B cell (primary cell): ENCODE measurements around the gene FEM1C. TPM values are rescaled to one million over a fixed set of nuclear protein-coding genes. Genes with fewer than 3 reads are reported as not detected.
A peak's percentile ranks its signal among the peaks of the same experiment; 100 is the strongest.

ENCODE experiments used
- ATAC-seq: fragments of 200-7000 bp; cut with Tn5 transposase; one replicate; pipeline ENCODE4 v1.10.0; 2021; ENCODE audit warnings: low read depth, mild to moderate bottlenecking, moderate number of reproducible peaks, moderate library complexity
- CTCF ChIA-PET: fragments of 350-600 bp; sonication (Branson Sonifier 250); formaldehyde crosslinking; loops from one replicate; lab custom pipeline; 2021; ENCODE audit warnings: antibody characterized with exemption, inconsistent platforms; lab: Charles Lee
- POLR2A ChIA-PET: fragments of 350-600 bp; sonication (Branson Sonifier 250); formaldehyde crosslinking; loops from one replicate; lab custom pipeline; 2021; ENCODE audit warnings: antibody characterized with exemption; lab: Charles Lee
- DNase-seq: peaks from one replicate; pipeline ENCODE4 v3.0.0; 2013
- H2AFZ ChIP-seq: 2 replicates; pipeline ENCODE4 v1.6.1; 2012; ENCODE audit warnings: mild to moderate bottlenecking, low read depth, low read length; ENCODE audit not compliant: insufficient read depth, poor library complexity, severe bottlenecking
- H3K27ac ChIP-seq, 2 donors: 1 replicate in 1 of 2; 2 replicates in 1 of 2; pipeline ENCODE4 v1.5.1; 2012 to 2013; ENCODE audit warnings: low read length in 2 of 2, mild to moderate bottlenecking in 2 of 2, moderate library complexity in 1 of 2
- H3K27me3 ChIP-seq, 4 experiments: fragments of 200-600 bp in 1 of 4; sonication (generic) in 1 of 4; replicated peaks in 1 of 4; 1 replicate in 2 of 4; 2 replicates in 2 of 4; pipeline versions ENCODE4 v1.6.1 to v1.7.0; 2013 to 2016; ENCODE audit warnings: low read length in 3 of 4, mild to moderate bottlenecking in 2 of 4, mixed read lengths in 1 of 4, moderate library complexity in 1 of 4; ENCODE audit not compliant: insufficient read depth in 4 of 4, control insufficient read depth in 3 of 4; ENCODE audit errors: control extremely low read depth in 1 of 4
- H3K36me3 ChIP-seq, 2 experiments: replicated peaks in 1 of 2; 1 replicate in 1 of 2; 2 replicates in 1 of 2; pipeline versions ENCODE4 v1.6.1 to v1.7.1; 2013; ENCODE audit warnings: low read length in 1 of 2; ENCODE audit not compliant: insufficient read depth in 2 of 2, control insufficient read depth in 1 of 2; ENCODE audit errors: control extremely low read depth in 1 of 2, extremely low read depth in 1 of 2
- H3K4me1 ChIP-seq, 2 donors: fragments of 200-600 bp in 1 of 2; sonication (generic) in 1 of 2; 1 replicate in 1 of 2; 2 replicates in 1 of 2; pipeline versions ENCODE4 v1.5.1 to v1.6.1; 2013 to 2017; ENCODE audit warnings: low read length in 2 of 2; ENCODE audit not compliant: control insufficient read depth in 2 of 2, insufficient read depth in 2 of 2
- H3K4me2 ChIP-seq: replicated peaks from 2 replicates; pipeline ENCODE3; 2012; ENCODE audit warnings: mild to moderate bottlenecking, low read depth, low read length; ENCODE audit not compliant: poor library complexity, severe bottlenecking
- H3K4me3 ChIP-seq, 5 experiments: fragments of 200-600 bp in 1 of 5; sonication (generic) in 1 of 5; 1 replicate in 3 of 5; 2 replicates in 2 of 5; pipeline versions ENCODE4 v1.5.1 to v1.7.0; 2011 to 2016; ENCODE audit warnings: low read length in 4 of 5, mild to moderate bottlenecking in 4 of 5, low read depth in 2 of 5, control low read depth in 1 of 5, moderate library complexity in 1 of 5; ENCODE audit not compliant: insufficient read depth in 1 of 5; ENCODE audit errors: control extremely low read depth in 1 of 5, extremely low read depth in 1 of 5
- H3K79me2 ChIP-seq: fragments of 200-600 bp; sonication (generic); one replicate; pipeline ENCODE4 v1.6.0; 2016; ENCODE audit warnings: low read length; ENCODE audit not compliant: control insufficient read depth, insufficient read depth
- H3K9ac ChIP-seq: fragments of 200-600 bp; sonication (generic); 2 replicates; pipeline ENCODE4 v1.6.1; 2017; ENCODE audit warnings: mild to moderate bottlenecking, low read length, moderate library complexity
- H3K9me3 ChIP-seq, 3 donors: one replicate each; pipeline versions ENCODE4 v1.6.1 to v1.7.1; 2013; ENCODE audit warnings: low read length in 2 of 3; ENCODE audit not compliant: control insufficient read depth in 2 of 3, insufficient read depth in 1 of 3; ENCODE audit errors: control extremely low read depth in 1 of 3
- H4K20me1 ChIP-seq: 2 replicates; pipeline ENCODE4 v1.6.0; 2012; ENCODE audit warnings: mild to moderate bottlenecking, low read length; ENCODE audit not compliant: insufficient read depth, control insufficient read depth, poor library complexity, severe bottlenecking
- H3K27ac Mint-ChIP-seq: one replicate; pipeline ENCODE4 v1.8.0; 2021; ENCODE audit warnings: mixed read lengths
- H3K27me3 Mint-ChIP-seq: one replicate; pipeline ENCODE4 v1.8.0; 2021; ENCODE audit warnings: mixed read lengths
- H3K4me1 Mint-ChIP-seq: one replicate; pipeline ENCODE4 v1.8.0; 2021; ENCODE audit warnings: mixed read lengths
- H3K4me3 Mint-ChIP-seq: one replicate; pipeline ENCODE4 v1.8.0; 2021; ENCODE audit warnings: mixed read lengths
- H3K9me3 Mint-ChIP-seq: one replicate; pipeline ENCODE4 v1.8.0; 2022; ENCODE audit warnings: mixed read lengths; ENCODE audit not compliant: insufficient read depth
- EZH2 ChIP-seq: IDR thresholded peaks from 2 replicates; pipeline ENCODE4 v1.6.1; 2012; ENCODE audit warnings: borderline replicate concordance, low read depth, mild to moderate bottlenecking, moderate library complexity, low read length; ENCODE audit not compliant: insufficient read depth, poor library complexity, severe bottlenecking
- whole genome bisulfite sequencing: methylation state at CpG from one replicate; pipeline ENCODE4 v1.1.5; 2013; ENCODE audit warnings: missing lambda C conversion rate; ENCODE audit not compliant: insufficient coverage; 5-methylcytosine and 5-hydroxymethylcytosine counted together
- intact Hi-C: fragments of 100-400 bp; cut with micrococcal nuclease; formaldehyde crosslinking; loops from one replicate; pipeline ENCODE4 v1.10.0; 2022
- polyA plus RNA-seq: library from polyadenylated mRNA; depleted of rRNA; stranded (reverse); fragments of >200 nt; gene quantifications from 2 replicates; pipeline ENCODE4 v1.2.3, GENCODE V29; 2012
- total RNA-seq, 2 donors: library from RNA; stranded (reverse); fragments of 120-200 nt in 1 of 2; gene quantifications; 1 replicate in 1 of 2; 2 replicates in 1 of 2; pipeline versions ENCODE4 v1.2.3 to v1.2.4, GENCODE V29; 2013 to 2022
- TF ChIP-seq, protein P1 (sequence below): fragments of 200-600 bp; IDR thresholded peaks from one replicate; pipeline ENCODE4 v1.8.0; 2022; ENCODE audit warnings: antibody characterized with exemption, mild to moderate bottlenecking

FEM1C gene
- total and polyA plus RNA-seq, 2 donors (not counting 1 experiment from before 2014, with no cell fraction given): 14.9 to 18.7 TPM

DNA sequence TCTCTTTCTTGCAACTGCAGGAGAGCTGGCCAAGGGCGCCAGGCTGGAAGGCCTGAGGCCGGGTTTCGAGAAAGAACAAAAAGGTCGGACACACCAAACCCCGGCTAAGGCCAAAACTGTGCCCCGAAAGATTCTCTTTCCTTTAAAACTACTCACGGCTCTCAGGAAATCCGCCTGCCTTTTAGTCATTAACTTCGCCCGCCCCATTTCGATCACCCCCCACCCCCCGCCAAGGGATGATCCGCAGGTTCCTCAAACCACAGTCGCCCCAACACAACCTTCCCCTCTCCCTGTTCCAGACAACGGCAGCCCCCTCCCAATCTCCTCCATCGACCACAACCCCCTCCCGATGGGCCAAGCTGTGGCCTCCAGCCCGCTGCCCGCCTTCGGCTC, 536 bp downstream of the FEM1C start:
- no peaks in the 10 kb centered on the region for H3K27me3 Mint-ChIP-seq
- ATAC-seq: peak; percentile 22
- peaks cover 4% of the 10 kb centered on the region for H3K9me3 Mint-ChIP-seq
- peaks cover 0 to 19% of the 10 kb centered on the region in 2 experiments for H3K36me3 ChIP-seq
- peaks cover 48% of the 10 kb centered on the region for H3K79me2 ChIP-seq
- no peak for DNase-seq
- H3K27ac Mint-ChIP-seq: peak overlapping the region; percentile 98
- peaks cover 0 to 11% (median 9%) of the 10 kb centered on the region in 3 donors for H3K9me3 ChIP-seq
- H3K27ac ChIP-seq: peak overlapping the region; percentile 91 to 98
- peaks cover 41% of the 10 kb centered on the region for H4K20me1 ChIP-seq
- POLR2A ChIA-PET: interaction anchor here (0.6 to 1.7 kb wide), 5 partner anchors 58 to 541 kb away, joined by 3 to 8 read pairs (median 6); partner anchors contain the start of genes CCDC112, COMMD10, TICAM2 and TMED7
- CTCF ChIA-PET: interaction anchor here (1.3 to 4.9 kb wide), 3 partner anchors 32 to 297 kb away, joined by 3 to 40 read pairs (median 5); no protein-coding TSS in a partner anchor
- no peak for TF ChIP-seq EZH2
- TF ChIP-seq, protein P1, sequence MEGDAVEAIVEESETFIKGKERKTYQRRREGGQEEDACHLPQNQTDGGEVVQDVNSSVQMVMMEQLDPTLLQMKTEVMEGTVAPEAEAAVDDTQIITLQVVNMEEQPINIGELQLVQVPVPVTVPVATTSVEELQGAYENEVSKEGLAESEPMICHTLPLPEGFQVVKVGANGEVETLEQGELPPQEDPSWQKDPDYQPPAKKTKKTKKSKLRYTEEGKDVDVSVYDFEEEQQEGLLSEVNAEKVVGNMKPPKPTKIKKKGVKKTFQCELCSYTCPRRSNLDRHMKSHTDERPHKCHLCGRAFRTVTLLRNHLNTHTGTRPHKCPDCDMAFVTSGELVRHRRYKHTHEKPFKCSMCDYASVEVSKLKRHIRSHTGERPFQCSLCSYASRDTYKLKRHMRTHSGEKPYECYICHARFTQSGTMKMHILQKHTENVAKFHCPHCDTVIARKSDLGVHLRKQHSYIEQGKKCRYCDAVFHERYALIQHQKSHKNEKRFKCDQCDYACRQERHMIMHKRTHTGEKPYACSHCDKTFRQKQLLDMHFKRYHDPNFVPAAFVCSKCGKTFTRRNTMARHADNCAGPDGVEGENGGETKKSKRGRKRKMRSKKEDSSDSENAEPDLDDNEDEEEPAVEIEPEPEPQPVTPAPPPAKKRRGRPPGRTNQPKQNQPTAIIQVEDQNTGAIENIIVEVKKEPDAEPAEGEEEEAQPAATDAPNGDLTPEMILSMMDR: no peak
- peaks cover 32 to 43% of the 10 kb centered on the region in 2 donors for H3K4me1 ChIP-seq
- peak overlapping the region; percentile 81 for H2AFZ ChIP-seq
- peak overlapping the region; percentile 83 to 95 (median 86) for H3K4me3 ChIP-seq
- intact Hi-C loops: loop anchor here (1.0 to 2.0 kb wide), 8 partner anchors 43 to 541 kb away; partner anchors contain the start of genes AP3S1, ATG12, CCDC112 and COMMD10
- peak overlapping the region; percentile 83 for H3K4me2 ChIP-seq
- H3K27me3 ChIP-seq: no peaks in the 10 kb centered on the region
- peak overlapping the region; percentile 94 for H3K4me3 Mint-ChIP-seq
- H3K9ac ChIP-seq: peak overlapping the region; percentile 99
- peaks cover 48% of the 10 kb centered on the region for H3K4me1 Mint-ChIP-seq
- WGBS: under 1% methylated on average over 18 of the region's 20 CpGs
